H1 (cell line): ENCODE data around the gene SCP2. TPM values are rescaled to one million over a fixed set of nuclear protein-coding genes. Genes with fewer than 3 reads are reported as not detected.

Experiments used
- CTCF ChIA-PET: fragments of 300-600 bp; sonication (Branson Sonifier 250); formaldehyde crosslinking; loops from one replicate; lab custom pipeline; 2021; ENCODE audit not compliant: partially characterized antibody; lab: Charles Lee
- POLR2A ChIA-PET: fragments of 300-600 bp; sonication (Branson Sonifier 250); formaldehyde crosslinking; loops from one replicate; lab custom pipeline; 2021; ENCODE audit warnings: inconsistent platforms; ENCODE audit not compliant: partially characterized antibody; lab: Charles Lee
- DNase-seq, 2 experiments: peaks; one replicate each; pipeline versions ENCODE4 v3.0.0 to v3.0.0-alpha.2; 2010 to 2022; ENCODE audit warnings: low spot score in 2 of 2, low read depth in 1 of 2, mixed read lengths in 1 of 2
- FAIRE-seq: peaks from 2 replicates; lab custom pipeline; 2011; peaks lifted over from hg19 to GRCh38; lab: Jason Lieb, UNC
- H2AFZ ChIP-seq: 2 replicates; pipeline ENCODE4 v1.8.1; 2012; ENCODE audit warnings: low read length, inconsistent platforms
- H2AK5ac ChIP-seq: 2 replicates; pipeline ENCODE4 v1.6.1; 2013; ENCODE audit warnings: low read depth, low read length
- H2BK120ac ChIP-seq: replicated peaks from 2 replicates; pipeline ENCODE3; 2013; ENCODE audit warnings: low read depth, low read length, inconsistent platforms
- H2BK12ac ChIP-seq: 2 replicates; pipeline ENCODE4 v1.6.1; 2013; ENCODE audit warnings: low read depth, low read length
- H2BK15ac ChIP-seq: 2 replicates; pipeline ENCODE4 v1.6.1; 2013; ENCODE audit warnings: low read length
- H2BK20ac ChIP-seq: 2 replicates; pipeline ENCODE4 v1.6.1; 2013; ENCODE audit warnings: low read length
- H2BK5ac ChIP-seq: 2 replicates; pipeline ENCODE4 v1.6.1; 2013; ENCODE audit warnings: low read depth, low read length
- H3K14ac ChIP-seq: 2 replicates; pipeline ENCODE4 v1.6.1; 2013; ENCODE audit warnings: inconsistent platforms; ENCODE audit not compliant: insufficient read length
- H3K18ac ChIP-seq: 2 replicates; pipeline ENCODE4 v1.6.1; 2013; ENCODE audit warnings: low read length; ENCODE audit errors: extremely low read depth
- H3K23ac ChIP-seq: 2 replicates; pipeline ENCODE4 v1.6.1; 2013; ENCODE audit warnings: inconsistent platforms; ENCODE audit not compliant: insufficient read length
- H3K23me2 ChIP-seq: 2 replicates; pipeline ENCODE4 v1.6.1; 2013; ENCODE audit warnings: low read depth, low read length
- H3K27ac ChIP-seq: 2 replicates; pipeline ENCODE4 v1.6.1; 2011; ENCODE audit warnings: low read depth, low read length, inconsistent platforms
- H3K27me3 ChIP-seq, 4 experiments: replicated peaks in 1 of 4; 1 replicate in 1 of 4; 2 replicates in 3 of 4; pipeline versions ENCODE4 v1.6.1 to v1.8.1; 2011 to 2013; ENCODE audit warnings: low read length in 3 of 4, mild to moderate bottlenecking in 3 of 4, inconsistent platforms in 2 of 4, mixed read lengths in 2 of 4, moderate library complexity in 1 of 4; ENCODE audit not compliant: control insufficient read depth in 3 of 4, insufficient read depth in 3 of 4; ENCODE audit errors: extremely low read depth in 1 of 4
- H3K36me3 ChIP-seq, 4 experiments: 2 replicates each; pipeline versions ENCODE4 v1.6.1 to v1.8.1; 2011 to 2013; ENCODE audit warnings: mild to moderate bottlenecking in 4 of 4, low read length in 3 of 4, moderate library complexity in 2 of 4, control low read depth in 1 of 4, inconsistent platforms in 1 of 4; ENCODE audit not compliant: insufficient read depth in 4 of 4, control insufficient read depth in 2 of 4
- H3K4ac ChIP-seq: replicated peaks from 2 replicates; pipeline ENCODE3; 2013; ENCODE audit warnings: low read length, low read depth, mixed read lengths, inconsistent platforms; ENCODE audit not compliant: insufficient read length
- H3K4me1 ChIP-seq, 4 experiments: replicated peaks in 1 of 4; 1 replicate in 1 of 4; 2 replicates in 3 of 4; pipeline versions ENCODE4 v1.6.1 to v1.8.1; 2011 to 2013; ENCODE audit warnings: low read length in 3 of 4, inconsistent platforms in 2 of 4, mixed read lengths in 1 of 4; ENCODE audit not compliant: insufficient read depth in 4 of 4, control insufficient read depth in 3 of 4
- H3K4me2 ChIP-seq, 2 experiments: 2 replicates each; pipeline versions ENCODE4 v1.6.1 to v1.8.1; 2011 to 2013; ENCODE audit warnings: low read depth in 2 of 2, low read length in 2 of 2, control low read depth in 1 of 2, inconsistent platforms in 1 of 2, mild to moderate bottlenecking in 1 of 2; ENCODE audit not compliant: insufficient read depth in 1 of 2
- H3K4me3 ChIP-seq, 4 experiments: fragments of 200-600, 300-600 bp in 1 of 4; sonication (generic), shearing (Covaris generic), sonication (Bioruptor Twin) in 1 of 4; 2 replicates each; pipeline versions ENCODE4 v1.5.1 to v1.8.1; 2011 to 2016; ENCODE audit warnings: low read length in 4 of 4, low read depth in 3 of 4, control low read depth in 2 of 4, inconsistent platforms in 2 of 4, mild to moderate bottlenecking in 2 of 4, mixed read lengths in 1 of 4, moderate library complexity in 1 of 4; ENCODE audit not compliant: insufficient read depth in 2 of 4; ENCODE audit errors: extremely low read depth in 1 of 4
- H3K56ac ChIP-seq: replicated peaks from 2 replicates; pipeline ENCODE3; 2013; ENCODE audit warnings: low read depth, mild to moderate bottlenecking, mixed read lengths, low read length, inconsistent platforms; ENCODE audit not compliant: insufficient read length
- H3K79me1 ChIP-seq: 2 replicates; pipeline ENCODE4 v1.6.1; 2013; ENCODE audit warnings: low read depth, low read length, control low read depth
- H3K79me2 ChIP-seq, 2 experiments: 2 replicates each; pipeline versions ENCODE4 v1.6.1 to v1.8.1; 2012 to 2013; ENCODE audit warnings: low read length in 2 of 2, mild to moderate bottlenecking in 2 of 2, inconsistent platforms in 1 of 2; ENCODE audit not compliant: insufficient read depth in 2 of 2, control insufficient read depth in 1 of 2
- H3K9ac ChIP-seq, 4 experiments: replicated peaks in 1 of 4; 1 replicate in 1 of 4; 2 replicates in 3 of 4; pipeline versions ENCODE4 v1.6.1 to v1.8.1; 2011 to 2013; ENCODE audit warnings: low read depth in 3 of 4, low read length in 3 of 4, control low read depth in 2 of 4, mild to moderate bottlenecking in 2 of 4, moderate library complexity in 2 of 4, inconsistent platforms in 1 of 4; ENCODE audit errors: extremely low read depth in 1 of 4
- H3K9me3 ChIP-seq, 2 experiments: 2 replicates each; pipeline versions ENCODE4 v1.6.1 to v1.8.1; 2012 to 2013; ENCODE audit warnings: mild to moderate bottlenecking in 2 of 2, moderate library complexity in 2 of 2, control low read depth in 1 of 2, inconsistent platforms in 1 of 2, low read depth in 1 of 2, low read length in 1 of 2, mixed read lengths in 1 of 2; ENCODE audit not compliant: insufficient read depth in 2 of 2
- H4K20me1 ChIP-seq, 2 experiments: replicated peaks in 1 of 2; 2 replicates each; pipeline versions ENCODE3 to v1.8.1; 2011 to 2013; ENCODE audit warnings: inconsistent platforms in 2 of 2, low read length in 2 of 2, mild to moderate bottlenecking in 1 of 2; ENCODE audit not compliant: insufficient read depth in 2 of 2, control insufficient read depth in 1 of 2
- H4K5ac ChIP-seq: 2 replicates; pipeline ENCODE4 v1.6.1; 2013; ENCODE audit warnings: low read length, low read depth, mixed read lengths, inconsistent platforms; ENCODE audit not compliant: insufficient read length
- H4K8ac ChIP-seq: 2 replicates; pipeline ENCODE4 v1.8.0; 2013; ENCODE audit warnings: mild to moderate bottlenecking, moderate library complexity, low read length, inconsistent platforms; ENCODE audit not compliant: insufficient read depth; ENCODE audit errors: extremely low read depth
- H4K91ac ChIP-seq: replicated peaks from 2 replicates; pipeline ENCODE3; 2013; ENCODE audit warnings: low read length, mixed read lengths, inconsistent platforms; ENCODE audit not compliant: insufficient read length
- ASH2L ChIP-seq: fragments of 200-600, 300-600 bp; sonication (generic); IDR thresholded peaks from one replicate; pipeline ENCODE4 v1.7.1; 2017; ENCODE audit warnings: low read length
- NANOG ChIP-seq: IDR thresholded peaks from 2 replicates; pipeline ENCODE4 v1.6.1; 2011; ENCODE audit warnings: low read length, low read depth, mild to moderate bottlenecking, inconsistent platforms; ENCODE audit not compliant: insufficient read depth, poor library complexity, severe bottlenecking
- WGBS, 2 experiments: shearing (Covaris generic) in 1 of 2; methylation state at CpG; one replicate each; pipeline versions ENCODE4 v1.1.6 to v1.1.7; 2013 to 2015; ENCODE audit warnings: low lambda C conversion rate in 2 of 2, mixed read lengths in 2 of 2, inconsistent platforms in 1 of 2, low coverage in 1 of 2, missing lambda C conversion rate in 1 of 2; ENCODE audit not compliant: insufficient replicate concordance in 2 of 2, insufficient coverage in 1 of 2, insufficient read length in 1 of 2; ENCODE audit errors: extremely low coverage in 1 of 2, missing lambda C conversion rate in 1 of 2; 5-methylcytosine and 5-hydroxymethylcytosine counted together
- polyA plus RNA-seq, 7 experiments: library from polyadenylated mRNA; depleted of rRNA in 3 of 7; stranded (reverse) in 5 of 7; unstranded in 2 of 7; fragments of >200 nt in 5 of 7; fragments of 200-250 nt in 2 of 7; gene quantifications; 1 replicate in 5 of 7; 2 replicates in 1 of 7; 4 replicates in 1 of 7; pipeline versions ENCODE4 v1.2.1 to v1.2.3, GENCODE V29; 2011 to 2013; ENCODE audit warnings: missing spikeins in 2 of 7, mixed read lengths in 2 of 7
- total RNA-seq: library from RNA; stranded (reverse); fragmentation: NEBNext Ultra II Directional; extraction: Animal tissue kit (Norgen Biotek cat#: 25700); gene quantifications from 2 replicates; pipeline ENCODE4 v1.2.1, GENCODE V29; 2021

Gene SCP2
- total and polyA plus RNA-seq, 2 of the 8 experiments (the other 6 are each of a cell fraction or from before 2014, with no cell fraction given), result 20.9 to 54.3 TPM

DNA sequence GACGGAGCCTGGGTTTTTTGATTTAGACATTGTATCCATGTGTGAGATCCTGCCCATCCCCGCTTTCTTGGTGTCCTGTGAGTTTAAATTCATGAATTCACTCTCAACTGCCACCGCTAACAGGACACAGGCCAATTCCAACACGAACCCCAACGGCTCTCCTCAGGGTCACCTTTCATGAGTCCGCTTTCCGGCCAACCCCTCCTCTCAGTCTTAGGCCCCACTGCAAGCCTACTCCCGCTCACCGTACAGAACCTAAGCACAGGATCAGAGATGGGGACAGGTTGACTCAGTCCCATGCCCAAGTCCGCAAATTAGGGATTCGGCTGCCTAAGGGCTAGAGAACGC, 238 bp upstream of the SCP2 start:
- ChIA-PET POLR2A (interaction anchor here (1.2 kb wide), 1 partner anchor 9 kb away, joined by 3 read pairs; no protein-coding TSS in a partner anchor), CTCF (interaction anchor here (0.6 kb wide), 1 partner anchor 33 kb away, joined by 3 read pairs; no protein-coding TSS in a partner anchor)
- WGBS, 2 experiments, result 24% methylated on average over 12 of the region's 12 CpGs; no CpG with 5 or more reads in 1 of the 2 experiments
- Histone ChIP-seq H3K9ac (peak overlapping the region in 1 of 4 experiments; percentile 42; a peak in 2 of 7 replicates), H4K20me1 (no peaks in the 10 kb centered on the region), H3K36me3 (no peaks in the 10 kb centered on the region), H4K5ac (no peak overlapping the region), H2AK5ac (no peak overlapping the region), H3K4ac (no peak overlapping the region), H3K4me3 (peak overlapping the region; percentile 37 to 72 (median 43); a peak in 7 of 8 replicates), H3K56ac (no peak overlapping the region), H3K14ac (no peak overlapping the region), H3K23ac (no peak overlapping the region), H2BK15ac (no peak overlapping the region), H3K9me3 (no peaks in the 10 kb centered on the region), H3K79me1 (no peaks in the 10 kb centered on the region), H4K91ac (no peak overlapping the region), H3K27me3 (peaks cover 9 to 36% (median 29%) of the 10 kb centered on the region in 4 experiments), H3K23me2 (peaks cover 14% of the 10 kb centered on the region; the same call in 1 of the 2 replicates), H4K8ac (no peak overlapping the region), H2BK12ac (peak overlapping the region; percentile 18; the same call in 1 of the 2 replicates), H2BK120ac (no peak overlapping the region), H3K4me1 (peaks cover 0 to 3% (median 2%) of the 10 kb centered on the region in 4 experiments; a peak in 2 of 7 replicates), H2BK5ac (no peak overlapping the region), H3K4me2 (peak overlapping the region; percentile 84 to 96), H2BK20ac (no peak overlapping the region), H3K18ac (peak overlapping the region; percentile 34), H3K79me2 (no peaks in the 10 kb centered on the region), H3K27ac (no peak overlapping the region), H2AFZ (peak overlapping the region; percentile 95)
- DNase-seq, result no peak
- TF ChIP-seq ASH2L, result peak; percentile 0
- TF ChIP-seq NANOG, result no peak
- FAIRE-seq, result no peak
